Prostate gland (tissue), 2 donors: ENCODE measurements around the gene ELMO1.

Experiments used
- POLR2A ChIP-seq: fragments of 450-650 bp; IDR thresholded peaks from one replicate; pipeline ENCODE4 v1.6.1; 2016; ENCODE audit warnings: antibody characterized with exemption, mild to moderate bottlenecking
- TF ChIP-seq, protein P1 (sequence below), 4 experiments: fragments of 200-600 bp in 2 of 4; fragments of 450-650 bp in 2 of 4; sonication (generic) in 2 of 4; IDR thresholded peaks; 1 replicate in 3 of 4; 2 replicates in 1 of 4; pipeline ENCODE4 v1.5.1; 2016 to 2019; ENCODE audit warnings: antibody characterized with exemption in 4 of 4, mild to moderate bottlenecking in 2 of 4, moderate library complexity in 2 of 4

DNA sequence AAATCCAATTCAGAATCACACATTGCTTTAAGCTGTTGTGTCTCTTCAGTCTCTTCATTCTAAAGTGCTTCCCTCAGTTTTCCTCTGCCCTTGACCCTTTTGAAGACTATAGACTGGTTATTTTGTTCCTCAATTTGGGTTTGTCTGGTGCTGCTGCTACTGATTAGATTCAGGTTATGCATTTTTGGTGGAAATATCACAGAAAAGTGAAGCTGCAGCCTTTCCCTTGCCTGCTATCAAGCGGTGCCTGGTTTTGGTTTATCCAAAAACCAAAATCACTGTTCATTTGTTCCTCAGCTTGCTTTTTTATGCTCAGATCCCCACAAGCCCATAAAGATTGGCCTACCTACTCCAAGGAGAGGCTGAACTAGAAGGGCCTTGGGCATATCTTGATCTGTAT, 55.2 kb downstream of the ELMO1 start:
- TF ChIP-seq POLR2A = no peak
- TF ChIP-seq, protein P1, sequence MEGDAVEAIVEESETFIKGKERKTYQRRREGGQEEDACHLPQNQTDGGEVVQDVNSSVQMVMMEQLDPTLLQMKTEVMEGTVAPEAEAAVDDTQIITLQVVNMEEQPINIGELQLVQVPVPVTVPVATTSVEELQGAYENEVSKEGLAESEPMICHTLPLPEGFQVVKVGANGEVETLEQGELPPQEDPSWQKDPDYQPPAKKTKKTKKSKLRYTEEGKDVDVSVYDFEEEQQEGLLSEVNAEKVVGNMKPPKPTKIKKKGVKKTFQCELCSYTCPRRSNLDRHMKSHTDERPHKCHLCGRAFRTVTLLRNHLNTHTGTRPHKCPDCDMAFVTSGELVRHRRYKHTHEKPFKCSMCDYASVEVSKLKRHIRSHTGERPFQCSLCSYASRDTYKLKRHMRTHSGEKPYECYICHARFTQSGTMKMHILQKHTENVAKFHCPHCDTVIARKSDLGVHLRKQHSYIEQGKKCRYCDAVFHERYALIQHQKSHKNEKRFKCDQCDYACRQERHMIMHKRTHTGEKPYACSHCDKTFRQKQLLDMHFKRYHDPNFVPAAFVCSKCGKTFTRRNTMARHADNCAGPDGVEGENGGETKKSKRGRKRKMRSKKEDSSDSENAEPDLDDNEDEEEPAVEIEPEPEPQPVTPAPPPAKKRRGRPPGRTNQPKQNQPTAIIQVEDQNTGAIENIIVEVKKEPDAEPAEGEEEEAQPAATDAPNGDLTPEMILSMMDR (IDR thresholded peaks at IDR 0.05) = no peak
